WTC11 (cell line): ENCODE results near the gene RETREG2. TPM values are rescaled to one million over a fixed set of nuclear protein-coding genes. Genes with fewer than 3 reads are reported as not detected.

Experiments used
- ATAC-seq: fragments of 200-7000 bp; cut with Tn5 transposase; 2 replicates; pipeline ENCODE4 v1.10.0; 2021; ENCODE audit warnings: mild to moderate bottlenecking, moderate library complexity
- CTCF ChIA-PET: fragments of 300-600 bp; sonication (Branson Sonifier 250); formaldehyde crosslinking; loops from one replicate; lab custom pipeline; 2021; ENCODE audit warnings: antibody characterized with exemption; lab: Charles Lee
- POLR2A ChIA-PET: fragments of 350-600 bp; sonication (Branson Sonifier 250); formaldehyde crosslinking; loops from one replicate; lab custom pipeline; 2021; ENCODE audit warnings: antibody characterized with exemption; lab: Charles Lee
- DNase-seq: peaks from one replicate; pipeline ENCODE4 v3.0.0; 2021; ENCODE audit warnings: low spot score
- H3K27ac Mint-ChIP-seq: 2 replicates; pipeline ENCODE4 v1.8.0; 2021; ENCODE audit warnings: mixed read lengths
- H3K27me3 Mint-ChIP-seq: 2 replicates; pipeline ENCODE4 v1.8.0; 2021; ENCODE audit warnings: low read depth, mild to moderate bottlenecking, moderate library complexity, mixed read lengths
- H3K36me3 Mint-ChIP-seq: 2 replicates; pipeline ENCODE4 v1.8.0; 2021; ENCODE audit warnings: mixed read lengths
- H3K4me1 Mint-ChIP-seq: 2 replicates; pipeline ENCODE4 v1.8.0; 2022; ENCODE audit warnings: mixed read lengths
- H3K4me3 Mint-ChIP-seq: 2 replicates; pipeline ENCODE4 v1.8.0; 2021; ENCODE audit warnings: mild to moderate bottlenecking, moderate library complexity, mixed read lengths
- H3K9me3 Mint-ChIP-seq: 2 replicates; pipeline ENCODE4 v1.8.0; 2021; ENCODE audit warnings: mixed read lengths
- ATF6 ChIP-seq: sonication (generic); formaldehyde crosslinking; IDR thresholded peaks from 2 replicates; pipeline ENCODE4 v1.8.1; 2023; ENCODE audit warnings: mild to moderate bottlenecking, missing genetic modification reagents
- CBFB ChIP-seq: sonication (generic); formaldehyde crosslinking; IDR thresholded peaks from 2 replicates; pipeline ENCODE4 v1.8.1; 2022; ENCODE audit warnings: mild to moderate bottlenecking, low read depth, missing genetic modification reagents
- CREB1 ChIP-seq: sonication (generic); formaldehyde crosslinking; IDR thresholded peaks from 2 replicates; pipeline ENCODE4 v1.8.0; 2023; ENCODE audit warnings: mild to moderate bottlenecking, missing genetic modification reagents
- ESRRA ChIP-seq: sonication (generic); formaldehyde crosslinking; IDR thresholded peaks from 2 replicates; pipeline ENCODE4 v1.8.1; 2022; ENCODE audit warnings: mild to moderate bottlenecking, missing genetic modification reagents, borderline replicate concordance
- ETV6 ChIP-seq: sonication (generic); formaldehyde crosslinking; IDR thresholded peaks from 2 replicates; pipeline ENCODE4 v1.8.1; 2022; ENCODE audit warnings: mild to moderate bottlenecking, missing genetic modification reagents
- GTF2I ChIP-seq: fragments of 250-450 bp; sonication (Bioruptor Pico); conservative IDR thresholded peaks from 2 replicates; pipeline ENCODE4 v1.4.0; 2021; ENCODE audit warnings: mild to moderate bottlenecking
- IRF2 ChIP-seq: sonication (generic); formaldehyde crosslinking; IDR thresholded peaks from 2 replicates; pipeline ENCODE4 v1.8.0; 2022; ENCODE audit warnings: low read depth, missing genetic modification reagents, borderline replicate concordance
- JUN ChIP-seq: sonication (generic); formaldehyde crosslinking; IDR thresholded peaks from 2 replicates; pipeline ENCODE4 v1.8.0; 2023; ENCODE audit warnings: mild to moderate bottlenecking, missing genetic modification reagents
- MLX ChIP-seq: sonication (generic); formaldehyde crosslinking; IDR thresholded peaks from 2 replicates; pipeline ENCODE4 v1.8.1; 2023; ENCODE audit warnings: mild to moderate bottlenecking, missing genetic modification reagents, moderate library complexity
- PRDM15 ChIP-seq: sonication (generic); formaldehyde crosslinking; IDR thresholded peaks from 2 replicates; pipeline ENCODE4 v1.8.0; 2022; ENCODE audit warnings: missing genetic modification reagents
- PRRX2 ChIP-seq: fragments of 250-450 bp; sonication (Bioruptor Pico); IDR thresholded peaks from 2 replicates; pipeline ENCODE4 v1.8.0; 2021; ENCODE audit warnings: mild to moderate bottlenecking
- RELA ChIP-seq: sonication (generic); formaldehyde crosslinking; IDR thresholded peaks from 2 replicates; pipeline ENCODE4 v1.8.1; 2022; ENCODE audit warnings: missing genetic modification reagents, mild to moderate bottlenecking, borderline replicate concordance
- SP1 ChIP-seq: sonication (generic); formaldehyde crosslinking; conservative IDR thresholded peaks from 2 replicates; pipeline ENCODE4 v1.8.1; 2022; ENCODE audit warnings: missing genetic modification reagents
- TCF7 ChIP-seq: sonication (generic); formaldehyde crosslinking; IDR thresholded peaks from 2 replicates; pipeline ENCODE4 v1.8.0; 2022; ENCODE audit warnings: mild to moderate bottlenecking, low read depth, missing genetic modification reagents, moderate library complexity
- ZNF121 ChIP-seq: sonication (generic); formaldehyde crosslinking; IDR thresholded peaks from 2 replicates; pipeline ENCODE4 v1.8.0; 2023; ENCODE audit warnings: missing genetic modification reagents
- total RNA-seq: library from RNA; stranded (reverse); gene quantifications from 3 replicates; pipeline ENCODE4 v1.2.3, GENCODE V29; 2021
- TF ChIP-seq, protein P1 (sequence below): fragments of 250-450 bp; sonication (Bioruptor Pico); IDR thresholded peaks from 2 replicates; pipeline ENCODE4 v1.9.0; 2021; ENCODE audit warnings: mild to moderate bottlenecking
- TF ChIP-seq, protein P2 (sequence below): sonication (generic); formaldehyde crosslinking; IDR thresholded peaks from 2 replicates; pipeline ENCODE4 v1.8.0; 2022; ENCODE audit warnings: mild to moderate bottlenecking, missing genetic modification reagents
- TF ChIP-seq, protein P3 (sequence below): fragments of 250-450 bp; sonication (Bioruptor Pico); IDR thresholded peaks from 2 replicates; pipeline ENCODE4 v1.8.0; 2021; ENCODE audit warnings: mild to moderate bottlenecking
- TF ChIP-seq, protein P4 (sequence below): sonication (generic); formaldehyde crosslinking; IDR thresholded peaks from 2 replicates; pipeline ENCODE4 v1.8.1; 2023; ENCODE audit warnings: mild to moderate bottlenecking, missing genetic modification reagents, moderate library complexity

Gene RETREG2
- total RNA-seq, 1 experiment from 2014 or later = 60.2 TPM

- Mint-ChIP-seq H3K36me3 (no peaks in the 10 kb centered on the region), H3K27me3 (peaks cover 19% of the 10 kb centered on the region), H3K9me3 (no peaks in the 10 kb centered on the region), H3K4me1 (peaks cover 7% of the 10 kb centered on the region), H3K27ac (no peak overlapping the region), H3K4me3 (no peak overlapping the region)
- DNase-seq = no peak
- no peak for ATAC-seq
- ChIA-PET CTCF (no interaction called here), POLR2A (no interaction called here)
- TF ChIP-seq GTF2I (CRISPR knock-in tag) (peak; percentile 69; the same call in 1 of the 2 replicates), PRRX2 (CRISPR knock-in tag) (no peak)
Observed at GRCh38 chr2:219165058-219165911, 12.8 kb upstream of the RETREG2 start.

GRCh38 chr2:219167997-219168396 is 10.1 kb upstream of the RETREG2 start:
- POLR2A ChIA-PET = no interaction called here

GRCh38 chr2:219168526-219168925 is 9.5 kb upstream of the RETREG2 start:
- no peaks in the 10 kb centered on the region for H3K9me3 Mint-ChIP-seq
- 0 out of 2 replicates have a peak, but pooled peaks cover 3% of the 10 kb centered on the region for H3K4me1 Mint-ChIP-seq
- H3K27me3 Mint-ChIP-seq = no peaks in the 10 kb centered on the region; the same call in 1 of the 2 replicates
- ATAC-seq (no peak), DNase-seq (no peak)
- H3K27ac Mint-ChIP-seq = no peak overlapping the region
- no peaks in the 10 kb centered on the region for H3K36me3 Mint-ChIP-seq
- ChIA-PET POLR2A (no interaction called here), CTCF (interaction anchor here (0.6 kb wide), 1 partner anchor 43 kb away, joined by 3 read pairs; no protein-coding TSS in a partner anchor)
- no peak overlapping the region for H3K4me3 Mint-ChIP-seq
- TF ChIP-seq TCF7 (CRISPR knock-in tag) = no peak
- no peak for TF ChIP-seq MLX (CRISPR knock-in tag)
- TF ChIP-seq, protein P1, sequence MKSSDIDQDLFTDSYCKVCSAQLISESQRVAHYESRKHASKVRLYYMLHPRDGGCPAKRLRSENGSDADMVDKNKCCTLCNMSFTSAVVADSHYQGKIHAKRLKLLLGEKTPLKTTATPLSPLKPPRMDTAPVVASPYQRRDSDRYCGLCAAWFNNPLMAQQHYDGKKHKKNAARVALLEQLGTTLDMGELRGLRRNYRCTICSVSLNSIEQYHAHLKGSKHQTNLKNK (CRISPR knock-in tag) = no peak
- no peak for TF ChIP-seq PRDM15
- TF ChIP-seq ATF6 (CRISPR knock-in tag) = no peak
- no peak for TF ChIP-seq ZNF121 (CRISPR knock-in tag)
- TF ChIP-seq, protein P2, sequence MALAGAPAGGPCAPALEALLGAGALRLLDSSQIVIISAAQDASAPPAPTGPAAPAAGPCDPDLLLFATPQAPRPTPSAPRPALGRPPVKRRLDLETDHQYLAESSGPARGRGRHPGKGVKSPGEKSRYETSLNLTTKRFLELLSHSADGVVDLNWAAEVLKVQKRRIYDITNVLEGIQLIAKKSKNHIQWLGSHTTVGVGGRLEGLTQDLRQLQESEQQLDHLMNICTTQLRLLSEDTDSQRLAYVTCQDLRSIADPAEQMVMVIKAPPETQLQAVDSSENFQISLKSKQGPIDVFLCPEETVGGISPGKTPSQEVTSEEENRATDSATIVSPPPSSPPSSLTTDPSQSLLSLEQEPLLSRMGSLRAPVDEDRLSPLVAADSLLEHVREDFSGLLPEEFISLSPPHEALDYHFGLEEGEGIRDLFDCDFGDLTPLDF (CRISPR knock-in tag) = no peak
- TF ChIP-seq JUN (CRISPR knock-in tag) = no peak
- TF ChIP-seq, protein P3, sequence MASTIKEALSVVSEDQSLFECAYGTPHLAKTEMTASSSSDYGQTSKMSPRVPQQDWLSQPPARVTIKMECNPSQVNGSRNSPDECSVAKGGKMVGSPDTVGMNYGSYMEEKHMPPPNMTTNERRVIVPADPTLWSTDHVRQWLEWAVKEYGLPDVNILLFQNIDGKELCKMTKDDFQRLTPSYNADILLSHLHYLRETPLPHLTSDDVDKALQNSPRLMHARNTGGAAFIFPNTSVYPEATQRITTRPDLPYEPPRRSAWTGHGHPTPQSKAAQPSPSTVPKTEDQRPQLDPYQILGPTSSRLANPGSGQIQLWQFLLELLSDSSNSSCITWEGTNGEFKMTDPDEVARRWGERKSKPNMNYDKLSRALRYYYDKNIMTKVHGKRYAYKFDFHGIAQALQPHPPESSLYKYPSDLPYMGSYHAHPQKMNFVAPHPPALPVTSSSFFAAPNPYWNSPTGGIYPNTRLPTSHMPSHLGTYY (CRISPR knock-in tag) = no peak
- no peak for TF ChIP-seq ESRRA (CRISPR knock-in tag)

More at GRCh38 chr2:219167997-219168396, 10.1 kb upstream of the RETREG2 start:
- TF ChIP-seq, protein P4, sequence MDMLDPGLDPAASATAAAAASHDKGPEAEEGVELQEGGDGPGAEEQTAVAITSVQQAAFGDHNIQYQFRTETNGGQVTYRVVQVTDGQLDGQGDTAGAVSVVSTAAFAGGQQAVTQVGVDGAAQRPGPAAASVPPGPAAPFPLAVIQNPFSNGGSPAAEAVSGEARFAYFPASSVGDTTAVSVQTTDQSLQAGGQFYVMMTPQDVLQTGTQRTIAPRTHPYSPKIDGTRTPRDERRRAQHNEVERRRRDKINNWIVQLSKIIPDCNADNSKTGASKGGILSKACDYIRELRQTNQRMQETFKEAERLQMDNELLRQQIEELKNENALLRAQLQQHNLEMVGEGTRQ (CRISPR knock-in tag) = no peak
- TF ChIP-seq RELA (CRISPR knock-in tag) = no peak
- no peak for TF ChIP-seq ETV6 (CRISPR knock-in tag)
- no peak for TF ChIP-seq CBFB (CRISPR knock-in tag)
- TF ChIP-seq CREB1 (CRISPR knock-in tag) = no peak
- TF ChIP-seq SP1 = no peak
- no peak for TF ChIP-seq IRF2 (CRISPR knock-in tag)
- no peak for TF ChIP-seq JUN (CRISPR knock-in tag)
- DNase-seq = no peak
- Mint-ChIP-seq H3K9me3 (no peaks in the 10 kb centered on the region), H3K4me3 (no peak overlapping the region), H3K27me3 (peaks cover 4% of the 10 kb centered on the region), H3K27ac (no peak overlapping the region; the same call in 1 of the 2 replicates), H3K36me3 (no peaks in the 10 kb centered on the region), H3K4me1 (0 out of 2 replicates have a peak, but pooled peaks cover 3% of the 10 kb centered on the region)
- CTCF ChIA-PET = interaction anchor here (0.6 to 0.7 kb wide), 2 partner anchors 43 to 168 kb away, joined by 3 to 4 read pairs; no protein-coding TSS in a partner anchor
- ATAC-seq = no peak; the same call in 1 of the 2 replicates
